GM18517 (cell line): ENCODE data around the gene DIO1.
A peak's percentile ranks its signal among the peaks of the same experiment; 100 is the strongest.

Source experiments
- ATAC-seq: cut with Tn5 transposase; IDR thresholded peaks from one replicate; pipeline ENCODE4 v1.9.1; 2021; ENCODE audit warnings: mild to moderate bottlenecking, moderate library complexity; ENCODE audit not compliant: unreplicated experiment

The DIO1 gene

GRCh38 chr1:53938136-53938830, 44.3 kb downstream of the DIO1 start:
- ATAC-seq: no peak

DNA sequence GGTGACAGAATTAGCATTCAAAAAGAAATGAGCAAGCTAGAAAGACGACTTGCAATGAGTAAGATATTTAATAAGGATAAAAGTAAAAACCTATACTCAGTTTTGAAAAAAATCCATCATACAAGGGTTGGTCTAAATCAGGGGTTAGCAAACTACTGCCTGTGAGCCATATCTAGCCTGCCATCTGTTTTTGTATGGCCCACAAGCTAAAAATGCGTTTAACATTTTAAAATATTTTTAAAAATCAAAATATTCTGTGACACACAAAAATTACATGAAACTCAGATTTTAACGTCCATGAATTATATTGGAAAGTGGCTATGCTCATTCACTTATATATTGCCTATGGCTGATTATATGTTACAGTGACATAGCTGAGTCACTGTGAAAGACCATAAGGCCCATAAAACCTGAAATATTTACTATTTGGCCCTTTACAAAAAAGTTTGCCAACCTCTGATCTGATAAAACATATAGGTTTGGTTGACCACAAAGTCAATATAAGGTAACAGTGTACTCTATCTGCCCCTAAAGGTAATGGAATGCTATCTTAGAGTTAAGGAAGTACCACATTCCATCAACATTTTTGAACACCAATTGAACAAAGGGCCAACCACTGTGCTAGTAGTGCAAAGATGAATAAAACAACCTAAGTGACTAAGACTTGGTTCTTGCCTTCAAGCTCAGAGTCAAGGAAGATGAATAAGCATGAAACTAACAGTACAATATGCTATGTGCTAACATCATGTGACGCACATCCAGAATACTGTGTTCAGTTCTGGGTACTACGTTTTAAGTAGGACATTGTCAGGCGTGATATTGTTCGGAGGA, 48.4 kb downstream of the DIO1 start:
- ATAC-seq: no peak

GRCh38 chr1:53943090-53943489, 49.1 kb downstream of the DIO1 start:
- no peak for ATAC-seq

DNA sequence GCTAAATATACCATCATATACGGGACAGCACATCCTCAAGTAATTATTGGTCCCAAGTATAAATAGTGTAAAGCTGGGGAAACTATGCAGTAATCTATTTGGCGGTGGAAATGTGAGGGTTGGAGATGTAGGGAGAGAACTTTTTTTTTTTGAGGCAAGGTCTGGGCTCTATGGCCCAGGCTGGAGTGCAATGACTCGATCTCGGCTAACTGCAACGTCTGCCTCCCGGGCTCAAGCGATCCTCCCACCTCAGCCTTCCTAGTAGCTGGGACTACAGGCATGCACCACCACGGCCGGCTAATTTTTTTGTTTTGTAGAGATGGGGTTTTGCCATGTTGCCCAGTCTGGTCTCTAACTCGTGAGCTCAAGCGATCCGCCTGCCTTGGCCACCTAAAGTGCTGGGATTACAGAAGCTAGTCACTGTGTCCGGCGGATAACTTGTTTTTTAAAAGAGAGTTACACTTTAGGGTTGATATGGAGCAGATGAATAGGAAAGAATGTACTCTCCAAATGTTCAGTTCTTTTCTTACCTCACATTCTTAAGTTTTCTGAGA, 49.6 kb downstream of the DIO1 start:
- ATAC-seq: no peak

- no peak for ATAC-seq
Measured at GRCh38 chr1:53944469-53945182, 50.6 kb downstream of the DIO1 start.

- no peak for ATAC-seq
Measured at GRCh38 chr1:53945183-53945432, 51.1 kb downstream of the DIO1 start.

- ATAC-seq: peak; percentile 65
Measured at GRCh38 chr1:53945433-53946251, 51.7 kb downstream of the DIO1 start, which contains the start of gene IFT25. Gene IFT25 (minus strand): TSS chr1:53945699. CDS start chr1:53940082, 5,617 bp downstream.

GRCh38 chr1:53946252-53947171, 52.5 kb downstream of the DIO1 start, which contains the start of gene LRRC42:
Gene LRRC42 (plus strand): TSS chr1:53946350. CDS start chr1:53952000, 5,650 bp downstream.
- ATAC-seq: peak; percentile 52

GRCh38 chr1:53947172-53947907, 53.4 kb downstream of the DIO1 start:
- no peak for ATAC-seq

- ATAC-seq: no peak
Measured at GRCh38 chr1:53948291-53948690, 54.3 kb downstream of the DIO1 start.

DNA sequence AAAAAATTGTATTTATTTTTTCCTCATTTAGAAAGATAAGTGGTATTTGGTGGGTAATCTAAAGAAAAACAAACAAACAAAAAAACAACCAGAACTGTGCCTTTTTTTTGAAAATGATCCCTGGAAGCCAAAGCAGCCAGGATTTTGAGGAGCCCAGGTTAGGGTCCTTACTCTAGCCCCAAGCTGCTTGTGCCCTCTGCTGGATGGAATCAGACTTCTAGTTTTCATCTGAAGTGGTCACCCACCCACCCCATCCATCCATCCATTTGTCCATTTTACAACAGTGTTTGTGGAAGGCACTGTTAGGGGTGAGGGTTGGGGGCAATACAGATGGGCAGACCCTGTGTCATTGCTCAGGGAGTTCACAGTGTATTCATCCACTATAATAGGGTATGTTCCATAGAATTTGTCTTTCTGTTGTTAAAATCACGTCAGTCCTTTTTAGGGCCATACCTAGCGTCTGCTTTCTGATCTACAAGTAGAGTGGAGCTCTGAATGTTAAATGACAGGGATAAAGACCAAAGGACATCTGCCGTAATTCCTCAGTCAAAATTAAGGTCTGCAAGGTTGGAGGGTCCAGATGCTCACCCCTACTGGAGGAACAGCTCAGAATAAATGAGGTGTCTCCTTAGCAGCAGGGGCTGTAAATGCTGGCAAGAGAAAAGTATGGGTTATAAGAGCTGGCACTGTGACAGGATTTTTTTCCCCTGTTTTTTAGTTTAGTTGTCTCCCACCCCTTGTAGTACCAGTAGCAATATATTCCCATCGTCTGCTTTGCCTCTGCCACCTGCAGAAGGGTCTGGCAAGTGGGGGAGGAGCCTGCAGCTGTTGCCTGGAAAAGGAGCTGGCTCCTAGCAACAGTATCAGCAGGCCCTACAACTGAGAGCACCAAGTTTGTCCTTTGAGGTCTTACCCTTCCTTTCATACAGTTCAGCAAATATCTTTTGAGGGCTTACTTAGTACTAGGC, 55.3 kb downstream of the DIO1 start:
- ATAC-seq: no peak

DNA sequence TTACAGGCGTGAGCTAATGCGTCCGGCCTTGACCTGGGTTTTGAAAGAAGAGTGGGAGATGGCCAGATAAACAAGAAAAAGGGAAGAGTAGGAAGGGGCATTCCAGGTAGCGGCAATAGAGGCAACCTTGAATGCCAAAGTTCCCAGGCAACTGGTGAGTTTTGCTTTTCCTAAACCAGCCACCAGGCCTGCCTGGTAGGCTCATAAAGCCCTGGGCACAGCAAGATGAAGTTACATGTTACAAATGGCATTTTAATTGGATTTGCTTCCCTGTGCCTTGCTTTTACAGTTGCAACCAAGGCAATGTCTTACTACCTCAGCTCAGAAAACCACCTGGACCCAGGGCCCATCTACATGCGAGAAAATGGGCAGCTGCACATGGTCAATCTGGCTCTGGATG, 57.7 kb downstream of the DIO1 start:
- no peak for ATAC-seq

DNA sequence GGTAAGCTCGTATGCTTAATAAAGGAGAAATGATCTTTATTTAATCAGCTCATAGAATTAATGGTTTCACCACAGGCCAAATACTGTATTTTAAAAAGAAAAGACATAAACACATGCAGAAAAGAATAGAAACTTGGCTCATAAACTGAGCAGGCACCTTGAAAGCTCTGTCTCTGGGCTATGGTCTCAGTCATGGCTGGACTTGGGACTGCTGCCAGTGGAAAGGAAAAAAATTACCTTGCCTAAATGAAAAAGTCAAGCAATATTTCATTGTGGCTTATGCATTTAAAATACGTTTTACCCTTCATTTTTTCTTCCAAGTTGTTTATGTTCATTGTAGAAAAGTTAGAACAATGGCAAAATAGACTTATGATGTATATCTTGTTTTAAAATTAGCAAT, 60.1 kb downstream of the DIO1 start:
- no peak for ATAC-seq

DNA sequence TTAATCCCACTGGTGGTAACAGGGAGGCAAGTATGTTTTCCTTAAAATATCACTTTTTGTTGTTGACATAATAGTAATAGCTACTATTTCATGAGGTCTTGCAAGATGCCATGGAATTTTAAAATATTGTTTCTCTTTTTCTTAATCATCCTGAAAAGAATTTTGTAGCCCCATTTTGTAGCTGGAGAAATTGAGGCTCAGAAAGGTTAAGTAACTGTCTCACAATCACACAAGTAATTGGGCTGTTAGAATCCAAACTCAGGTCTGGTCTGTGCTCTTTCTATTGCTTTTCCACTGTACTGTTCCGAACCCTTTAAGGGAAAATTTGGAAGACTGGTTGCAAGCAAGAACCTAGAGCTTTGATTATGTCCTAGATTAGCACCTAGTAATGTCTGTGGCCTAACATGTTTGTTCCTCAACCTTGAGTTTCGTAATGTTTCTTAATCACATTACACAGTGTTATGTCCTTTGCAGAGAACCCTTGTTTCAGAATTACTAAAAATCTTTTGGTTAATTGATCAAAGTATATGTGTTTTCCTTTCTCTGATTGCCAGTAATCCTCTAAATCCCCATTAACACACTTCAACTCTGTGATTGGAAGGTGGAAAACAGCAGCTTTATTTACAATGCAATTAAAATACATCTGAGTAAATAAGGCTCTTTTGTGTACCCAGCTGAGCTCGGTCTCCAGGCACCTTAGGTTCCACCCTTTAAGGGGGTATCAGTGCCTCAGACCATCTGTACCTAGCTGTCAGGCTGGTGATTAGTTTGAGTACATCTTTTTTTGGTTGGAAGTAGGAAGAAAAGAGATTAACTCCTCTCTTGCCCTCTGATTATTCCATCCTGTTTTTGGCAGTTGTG, 62.6 kb downstream of the DIO1 start:
- no peak for ATAC-seq

- no peak for ATAC-seq
Measured at GRCh38 chr1:53957194-53957818, 63.3 kb downstream of the DIO1 start.

DNA sequence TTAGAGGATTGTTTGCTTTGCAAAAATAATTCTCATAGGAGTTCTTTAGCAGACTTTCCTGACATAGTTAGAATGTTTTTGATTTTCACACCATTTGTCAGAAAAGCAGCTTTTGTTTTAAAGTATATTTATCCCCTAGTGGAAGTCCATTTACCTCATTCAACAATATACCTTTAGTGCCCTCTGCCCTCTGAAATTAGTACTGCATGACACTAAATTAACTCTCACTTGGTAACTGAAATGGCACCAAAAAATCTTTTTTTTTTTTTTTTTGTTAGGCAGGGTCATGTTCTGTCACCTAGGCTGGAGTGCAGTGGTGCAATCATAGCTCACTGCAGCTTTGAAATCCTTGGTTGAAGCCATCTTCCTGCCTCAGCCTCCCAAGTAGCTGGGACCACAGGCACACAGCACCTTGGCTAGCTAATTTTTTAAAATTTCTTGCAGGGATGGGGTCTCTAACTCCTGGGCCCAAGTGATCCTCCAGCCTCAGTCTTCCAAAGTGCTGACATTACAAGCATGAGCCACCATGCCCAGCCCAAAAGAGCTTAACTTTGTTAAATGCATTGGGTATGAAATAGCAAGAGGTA, 65.8 kb downstream of the DIO1 start:
- no peak for ATAC-seq
